Measurements from ENCODE around the gene SYTL3.
"Not testable (repeated sequence)": the region's sequence is repeated elsewhere in the genome, so short reads cannot be mapped to it uniquely, and the experiment has no call there.

The SYTL3 gene

DNA sequence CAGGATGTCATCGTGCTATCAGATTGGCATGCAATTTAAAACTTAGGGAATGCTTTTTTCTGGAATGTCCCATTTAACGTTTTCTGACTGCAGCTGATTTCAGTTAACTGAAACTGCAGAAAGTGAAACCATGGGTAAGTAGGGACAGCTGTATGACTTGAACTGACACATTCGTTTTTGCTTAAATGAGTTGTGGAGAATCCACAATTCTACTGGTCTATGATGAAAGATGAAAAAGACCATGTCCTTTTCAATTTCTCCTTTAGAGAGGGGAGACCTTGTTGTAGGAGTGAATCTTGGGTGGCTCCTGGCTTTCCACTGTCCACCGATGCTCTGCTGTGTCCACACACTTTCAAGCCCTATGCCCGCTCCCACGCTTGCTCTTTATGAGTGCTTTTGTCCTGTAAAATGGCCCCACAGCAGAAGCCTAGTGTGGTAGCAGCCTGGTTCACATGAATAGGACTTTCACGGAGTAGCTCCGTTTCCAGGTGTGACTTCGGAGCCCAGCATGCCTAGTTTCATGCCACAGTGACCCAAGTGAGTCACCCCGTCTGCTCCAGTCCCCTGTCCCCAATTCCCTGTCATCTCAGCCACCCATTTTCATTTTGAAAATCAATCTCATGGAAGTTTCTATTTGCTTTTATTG lies 27.2 kb upstream of the SYTL3 start:
- no peak for DNase-seq (ENCODE audit: low read depth)

DNA sequence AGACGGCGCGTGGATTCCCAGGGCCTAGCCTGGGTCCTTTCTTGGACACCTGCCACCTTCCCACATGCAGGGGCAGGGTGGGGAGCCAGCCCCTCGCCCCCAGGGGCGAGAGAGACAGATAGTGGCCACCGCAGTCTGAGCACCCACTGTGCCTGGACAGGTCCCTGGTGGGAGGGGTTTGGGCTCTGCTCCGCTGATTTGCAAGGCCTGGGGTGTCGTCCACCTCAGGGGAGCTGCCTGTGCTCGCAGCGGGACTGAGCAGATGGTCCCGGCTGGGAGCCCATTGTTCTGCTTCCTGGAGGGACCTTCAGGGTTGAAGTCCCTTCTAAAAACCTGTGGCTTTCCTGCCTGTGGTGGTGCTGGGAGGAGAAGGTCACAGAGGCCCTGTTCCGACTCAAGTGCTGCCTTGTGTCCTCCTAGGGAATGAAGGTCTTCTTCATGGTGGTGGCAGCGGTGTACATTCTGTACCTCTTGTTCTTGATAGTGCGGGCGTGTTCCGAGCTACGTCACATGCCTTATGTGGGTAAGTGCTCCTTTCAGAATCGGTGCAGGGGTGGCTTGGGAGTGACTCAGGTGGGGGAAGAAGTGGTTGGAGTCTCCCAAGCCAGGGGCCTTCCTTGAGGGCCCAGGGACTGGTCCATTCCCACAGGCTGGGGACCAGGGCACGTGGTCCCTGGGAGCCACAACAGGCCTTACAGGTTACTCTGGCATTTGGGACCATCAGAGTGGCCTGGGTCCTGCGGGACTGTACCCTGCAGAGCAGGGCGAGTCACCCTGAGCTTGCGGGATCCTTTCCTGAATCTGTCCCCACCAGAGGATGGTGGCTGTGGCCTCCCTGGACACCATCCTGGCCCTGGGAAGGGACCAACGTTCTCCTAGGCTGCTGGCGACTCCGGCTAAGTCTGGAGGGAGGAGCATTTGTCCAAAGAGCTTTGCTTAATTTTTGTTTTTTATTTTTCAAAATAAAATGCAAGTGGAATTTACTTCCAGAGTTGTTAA lies 24.9 kb upstream of the SYTL3 start:
- no peak for DNase-seq (ENCODE audit: low read depth)

DNA sequence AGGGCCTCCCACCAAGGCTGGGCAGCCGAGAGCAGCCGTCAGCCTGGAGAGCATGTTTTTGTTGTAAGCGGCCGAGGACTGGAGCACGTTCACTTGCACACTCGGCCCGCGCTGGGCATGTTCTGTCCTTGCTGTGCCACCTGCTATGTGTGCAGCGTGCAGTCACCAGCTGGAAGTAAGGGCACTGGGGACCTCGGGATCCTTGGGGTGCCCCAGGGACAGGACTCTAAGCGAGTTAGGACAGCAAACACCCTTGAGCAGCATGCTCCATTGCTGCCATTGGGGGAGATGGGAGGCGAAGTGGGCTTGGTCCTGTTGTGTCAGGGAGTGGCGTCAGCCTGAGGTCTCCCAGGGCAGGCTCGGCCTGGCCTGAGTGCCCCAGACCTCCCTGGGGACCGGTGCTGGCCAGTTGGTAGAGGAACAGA lies 24.0 kb upstream of the SYTL3 start:
- no peak for DNase-seq (ENCODE audit: low read depth)

DNA sequence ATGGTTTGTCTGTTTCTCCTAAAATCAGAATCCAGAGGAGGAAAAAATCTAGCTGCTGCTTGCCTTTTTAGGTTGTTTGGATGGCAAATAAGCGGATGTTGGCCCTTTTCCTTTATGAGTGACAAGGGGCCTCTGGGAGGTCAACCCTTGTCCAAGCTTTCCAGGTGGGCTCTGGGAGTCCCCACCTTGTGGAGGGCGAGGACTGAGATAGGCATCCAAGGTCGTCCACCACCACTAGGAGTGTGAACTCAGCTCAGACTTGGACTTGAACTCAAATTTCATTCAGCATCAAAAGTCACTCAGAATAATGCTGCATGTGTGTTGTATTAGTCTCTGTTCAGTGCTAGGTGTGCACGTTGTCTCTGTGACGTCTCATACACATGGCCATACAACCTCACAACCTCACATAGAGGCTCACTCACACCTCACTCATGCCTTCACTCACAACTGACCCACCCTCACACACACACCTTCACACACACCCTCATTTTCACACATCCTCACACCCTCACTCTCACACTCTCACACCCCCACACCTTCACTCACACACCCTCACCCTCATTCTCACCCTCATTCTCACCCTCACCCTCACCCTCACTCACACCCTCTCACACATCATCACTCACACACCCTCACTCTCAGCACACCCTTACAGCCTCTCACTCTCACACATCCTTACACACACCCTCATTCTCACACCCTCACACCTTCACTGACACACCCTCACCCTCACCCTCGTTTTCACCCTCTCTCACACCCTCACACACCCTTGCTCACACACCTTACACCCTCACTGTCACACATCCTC lies 23.3 kb upstream of the SYTL3 start:
- no peak for DNase-seq (ENCODE audit: low read depth)

DNA sequence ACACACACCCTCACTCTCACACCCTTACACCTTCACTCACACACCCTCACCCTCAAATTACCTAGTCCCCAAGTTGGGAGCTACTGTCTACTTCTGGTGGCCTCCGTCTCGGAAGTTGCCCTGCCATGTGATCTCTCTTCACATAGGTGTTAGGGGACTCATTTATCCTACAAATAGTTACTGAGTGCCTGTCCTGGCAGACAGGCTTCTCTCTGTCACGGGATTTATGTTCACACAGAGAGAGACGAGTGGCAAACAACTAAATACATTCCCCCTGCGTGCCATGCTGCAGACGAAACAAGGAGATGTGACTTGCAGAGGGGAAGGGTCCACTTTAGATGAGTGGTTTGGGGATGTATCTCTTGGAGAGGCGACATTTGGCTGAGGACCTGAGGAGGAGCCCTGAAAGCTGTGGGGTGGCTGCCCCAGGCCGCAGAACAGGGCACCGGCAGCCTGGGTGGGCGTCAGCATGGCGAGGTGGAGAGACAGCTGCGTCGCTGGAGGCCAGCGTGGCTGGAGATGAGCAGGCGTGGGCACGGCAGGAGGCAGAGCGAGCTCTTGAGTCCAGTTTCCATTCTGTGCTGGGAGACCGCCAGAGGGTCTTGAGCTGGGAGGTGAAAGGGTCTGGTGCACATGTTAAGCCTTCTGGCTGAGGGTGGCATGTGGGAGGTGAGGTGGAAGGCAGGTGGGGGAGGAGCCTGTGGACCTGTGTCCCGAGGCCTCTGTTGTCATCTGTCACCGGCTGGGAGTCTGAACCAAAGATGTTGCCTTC lies 22.5 kb upstream of the SYTL3 start:
- no peak for DNase-seq (ENCODE audit: low read depth)

DNA sequence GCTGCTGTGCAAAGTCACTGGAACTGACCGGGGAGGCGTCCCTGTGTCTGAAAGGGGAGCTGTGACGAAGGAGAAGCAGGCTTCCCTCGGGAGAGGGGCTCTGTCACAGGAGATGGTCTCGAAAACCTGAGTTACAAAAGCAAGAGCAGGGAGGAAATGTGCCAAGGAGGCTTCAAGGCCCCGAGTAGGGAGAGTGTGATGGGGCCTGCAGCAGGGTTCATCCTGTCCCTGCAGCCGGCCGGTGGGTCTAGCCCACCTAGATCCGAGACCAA lies 22.0 kb upstream of the SYTL3 start:
- no peak for DNase-seq (ENCODE audit: low read depth)

DNA sequence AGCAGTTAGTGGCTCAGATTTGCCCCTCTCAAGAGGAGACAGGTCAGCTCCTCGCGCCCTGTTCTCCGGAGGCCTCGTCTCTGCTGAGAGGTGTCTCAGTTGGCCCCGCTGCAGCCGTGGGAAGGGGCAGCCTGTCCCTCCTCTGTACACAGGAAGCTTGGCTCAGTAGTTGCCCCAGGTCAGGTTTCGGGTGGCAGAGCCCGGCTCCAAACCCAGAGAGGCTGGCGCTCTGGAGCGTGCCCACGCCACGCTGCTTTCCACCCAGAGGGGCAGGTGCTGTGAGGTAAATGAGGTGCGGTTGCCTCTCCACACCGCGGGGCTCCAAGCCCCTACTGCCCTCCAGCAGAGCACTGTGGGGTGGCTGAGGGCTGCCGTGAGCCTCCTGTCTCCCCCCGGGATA lies 21.3 kb upstream of the SYTL3 start:
- no peak for DNase-seq (ENCODE audit: low read depth)

DNA sequence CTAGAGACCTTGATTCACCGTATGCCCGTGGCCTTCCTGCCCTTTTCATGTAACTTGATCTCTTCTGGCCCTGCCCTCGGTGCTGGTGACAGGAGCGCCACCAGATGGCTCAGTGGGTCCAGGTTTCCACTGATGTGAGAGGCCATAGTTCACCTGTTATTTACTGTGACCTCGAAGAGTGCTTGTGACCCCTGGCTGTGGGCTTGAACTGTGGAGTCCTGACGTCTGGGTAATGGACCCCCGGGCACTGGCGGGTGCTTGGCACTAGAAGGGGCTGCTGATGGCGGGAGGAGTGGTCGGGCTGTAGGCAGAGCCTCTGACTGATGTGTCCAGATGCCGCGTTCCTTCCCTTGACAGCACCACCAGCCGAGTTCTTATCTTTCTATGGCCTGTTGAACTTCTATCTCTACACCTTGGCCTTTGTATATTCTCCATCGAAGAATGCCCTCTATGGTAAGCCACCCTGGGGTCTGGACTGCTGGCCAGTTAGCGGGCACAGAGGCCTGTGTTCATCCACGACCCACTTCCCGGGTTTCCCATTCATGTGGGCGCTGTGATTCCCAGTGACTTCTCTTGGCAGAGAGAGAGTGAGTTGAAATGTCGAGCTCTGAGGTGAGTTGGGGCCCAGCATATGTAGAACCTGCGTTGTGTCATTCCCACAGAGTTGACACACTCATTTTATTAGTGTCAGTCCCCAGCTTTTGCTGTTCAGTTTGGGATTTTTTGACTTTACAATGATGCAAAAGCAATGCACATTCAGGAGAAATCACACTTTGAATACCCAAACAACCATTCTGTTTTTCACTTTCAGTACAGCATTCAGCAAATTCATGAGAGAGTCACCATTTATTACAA lies 20.3 kb upstream of the SYTL3 start:
- no peak for DNase-seq (ENCODE audit: low read depth)

DNA sequence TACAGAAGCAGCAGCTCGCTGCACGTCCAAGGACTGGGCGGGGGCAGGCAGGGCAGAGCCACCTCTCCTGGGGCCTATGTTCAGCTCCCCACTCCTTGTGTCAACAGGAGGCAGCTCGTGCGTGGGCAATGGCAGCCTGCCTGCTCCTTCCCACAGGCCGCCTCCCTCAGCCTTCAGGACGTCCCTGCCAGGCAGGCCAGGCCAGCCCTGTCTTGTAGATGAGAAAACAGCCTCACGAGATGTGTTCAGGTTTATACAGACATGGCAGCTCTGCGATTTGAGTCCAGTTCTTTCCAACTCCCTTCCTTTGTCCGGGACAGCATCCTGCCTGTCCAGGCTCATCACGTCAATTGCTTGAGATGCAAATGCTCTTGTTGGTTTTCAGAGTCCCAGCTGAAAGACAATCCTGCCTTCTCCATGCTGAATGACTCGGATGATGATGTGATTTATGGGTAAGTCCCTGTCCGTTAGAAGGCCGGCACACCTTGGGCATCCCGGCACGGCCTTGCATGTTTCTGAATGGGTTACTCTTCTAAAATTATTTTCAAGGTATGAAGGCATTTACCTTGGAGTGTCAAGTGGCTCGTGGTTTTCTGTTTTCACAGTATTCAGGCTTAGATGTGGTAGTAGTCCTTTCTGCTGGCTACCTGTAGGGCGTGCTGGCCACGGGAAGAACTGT lies 18.8 kb upstream of the SYTL3 start:
- DNase-seq (ENCODE audit: low read depth) = peak; percentile 71

DNA sequence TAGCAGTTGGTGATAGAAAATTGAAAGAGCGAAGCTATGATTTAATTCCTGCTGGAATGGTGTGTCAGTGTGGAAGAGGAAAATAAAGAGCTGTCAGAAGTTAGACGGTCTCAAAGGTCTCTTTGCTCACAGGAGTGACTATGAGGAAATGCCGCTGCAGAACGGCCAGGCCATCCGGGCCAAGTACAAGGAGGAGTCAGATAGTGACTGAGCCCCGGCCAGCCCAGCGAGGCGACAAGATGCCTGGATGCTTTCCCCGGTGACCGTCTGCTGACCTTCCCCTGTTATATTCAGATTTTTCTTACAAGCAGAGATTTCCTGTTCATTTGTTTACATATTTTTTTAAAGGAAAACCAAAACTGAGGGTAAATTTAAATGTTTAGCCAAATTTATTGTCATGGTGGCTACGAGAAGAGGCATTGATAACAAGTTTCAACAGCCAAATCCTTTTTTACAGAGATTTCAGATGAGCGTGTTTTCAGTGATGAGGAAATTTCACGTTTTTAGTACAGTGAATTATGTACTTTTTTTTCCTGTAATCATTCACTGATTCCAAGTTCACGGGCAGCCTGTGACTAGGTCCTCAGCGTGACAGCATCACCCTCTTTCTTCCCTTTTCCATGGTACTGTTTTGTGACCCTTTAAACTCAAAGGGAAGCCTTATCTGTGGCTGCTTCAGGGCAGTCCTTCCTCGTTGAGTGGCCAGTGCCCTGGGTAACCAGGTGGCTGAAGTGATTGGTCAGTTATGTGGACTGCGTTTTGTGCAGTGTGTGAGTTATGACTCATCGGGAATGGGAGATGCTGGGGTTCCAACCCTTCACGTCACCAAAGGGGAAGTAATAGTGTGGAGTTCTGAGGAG lies 17.9 kb upstream of the SYTL3 start:
- peak; percentile 95 for DNase-seq (ENCODE audit: low read depth)

DNA sequence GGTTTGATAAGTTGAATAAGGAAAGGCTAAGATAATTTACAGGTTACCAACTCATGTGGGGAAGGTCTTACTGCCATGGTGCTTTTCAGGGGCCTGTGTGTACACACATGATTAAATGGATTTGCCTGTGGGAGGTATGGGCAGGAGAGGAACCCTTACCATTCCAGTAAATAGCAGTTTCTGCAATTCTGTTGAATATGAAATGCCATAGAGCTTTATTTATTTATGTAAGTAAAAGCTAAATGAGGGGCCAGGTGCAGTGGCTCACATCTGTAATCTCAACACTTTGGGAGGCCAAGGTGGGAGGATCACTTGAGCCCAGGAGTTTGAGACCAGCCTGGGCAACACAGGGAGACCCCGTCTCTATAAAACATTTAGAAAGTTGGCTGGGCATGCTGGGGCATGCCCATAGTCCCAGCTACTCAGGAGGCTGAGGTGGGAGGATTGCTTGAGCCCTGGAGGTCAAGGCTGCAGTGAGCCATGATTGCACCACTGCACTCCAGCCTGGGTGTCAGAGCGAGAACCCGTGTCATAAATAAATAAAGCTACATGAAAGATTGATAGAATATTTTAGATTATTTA lies 17.2 kb upstream of the SYTL3 start:
- DNase-seq (ENCODE audit: low read depth) = not testable (repeated sequence)

DNA sequence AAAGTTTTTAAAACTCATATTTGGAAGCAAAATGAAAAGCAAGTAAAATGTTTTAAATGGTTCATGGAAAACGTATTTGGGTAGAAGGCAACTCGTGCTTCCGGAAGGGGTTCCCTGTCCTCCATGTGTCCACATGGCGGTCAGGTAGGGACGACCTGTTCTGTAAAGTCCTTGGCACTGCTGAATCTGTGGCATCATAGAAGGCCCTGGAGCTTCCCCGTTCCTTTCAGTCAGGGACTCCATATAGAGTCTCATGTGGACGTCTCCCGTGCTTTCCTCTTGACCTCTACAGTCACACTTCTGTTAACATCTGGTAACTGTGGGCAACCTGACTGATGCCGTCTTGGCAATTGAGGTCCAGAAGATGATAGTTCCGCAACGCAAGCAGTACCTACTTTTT lies 16.7 kb upstream of the SYTL3 start:
- no peak for DNase-seq (ENCODE audit: low read depth)

DNA sequence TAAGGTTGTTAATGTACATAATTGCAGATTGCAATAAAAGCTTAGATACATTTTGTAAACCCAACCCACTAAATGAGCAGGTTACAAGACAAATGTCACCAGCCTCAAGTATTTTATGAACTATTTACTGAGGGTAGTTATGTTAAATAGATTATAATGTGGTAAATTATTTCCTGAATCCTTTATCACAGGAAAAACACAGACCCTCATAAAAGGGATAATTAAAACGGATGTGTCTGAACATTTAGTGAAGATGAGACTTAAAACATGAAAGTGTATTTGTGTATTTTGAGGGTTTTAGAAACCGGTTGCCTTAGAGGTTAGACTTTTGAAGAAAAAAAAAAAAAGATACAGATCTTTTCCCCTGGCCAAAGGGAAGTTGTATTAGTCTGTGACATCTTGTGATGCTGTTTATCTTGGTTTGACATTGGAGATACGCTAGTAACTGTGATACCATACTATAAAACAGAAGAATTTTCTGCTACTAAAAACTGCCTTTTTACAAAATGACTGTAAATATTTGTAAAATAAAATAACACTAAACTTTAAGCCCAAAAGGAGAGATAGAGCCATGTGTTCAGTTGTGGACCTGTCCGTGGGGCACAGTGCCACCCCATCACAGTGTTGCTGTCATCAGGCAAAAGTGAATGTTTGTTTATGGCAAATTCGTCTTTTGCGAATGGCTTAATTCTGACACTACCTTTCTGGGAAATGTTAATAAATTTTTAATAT lies 15.0 kb upstream of the SYTL3 start:
- DNase-seq (ENCODE audit: low read depth) = no peak

DNA sequence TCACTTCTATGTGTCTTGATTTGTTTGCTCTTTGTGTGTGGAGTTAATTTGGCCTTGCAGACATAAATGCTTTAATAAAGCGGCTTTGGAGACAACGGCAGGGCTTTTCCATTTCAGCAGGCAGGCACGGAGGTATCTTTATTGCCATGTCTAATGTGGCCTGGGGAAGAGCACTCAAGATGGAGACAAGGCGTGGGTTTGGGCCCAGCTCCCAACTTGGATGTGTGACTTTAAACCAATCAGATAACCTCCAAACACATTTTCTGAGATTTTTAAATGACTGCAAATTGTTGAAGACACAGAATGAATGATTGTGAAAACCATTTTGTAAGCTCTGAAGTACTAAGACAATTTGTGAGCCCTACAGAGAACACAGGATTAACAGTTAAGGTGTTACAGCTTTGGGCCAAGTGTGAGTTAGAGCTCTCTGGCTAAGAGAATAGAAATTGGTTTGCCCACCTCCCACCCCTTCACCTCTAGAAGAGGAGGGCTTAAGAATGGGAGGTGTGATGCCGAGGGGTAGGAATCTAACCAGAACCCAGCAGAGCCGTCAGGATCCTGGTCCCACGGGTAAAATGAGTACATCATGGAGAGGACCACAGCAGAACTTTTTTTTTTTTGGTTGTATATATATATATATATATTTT lies 14.3 kb upstream of the SYTL3 start:
- no peak for DNase-seq (ENCODE audit: low read depth)

DNA sequence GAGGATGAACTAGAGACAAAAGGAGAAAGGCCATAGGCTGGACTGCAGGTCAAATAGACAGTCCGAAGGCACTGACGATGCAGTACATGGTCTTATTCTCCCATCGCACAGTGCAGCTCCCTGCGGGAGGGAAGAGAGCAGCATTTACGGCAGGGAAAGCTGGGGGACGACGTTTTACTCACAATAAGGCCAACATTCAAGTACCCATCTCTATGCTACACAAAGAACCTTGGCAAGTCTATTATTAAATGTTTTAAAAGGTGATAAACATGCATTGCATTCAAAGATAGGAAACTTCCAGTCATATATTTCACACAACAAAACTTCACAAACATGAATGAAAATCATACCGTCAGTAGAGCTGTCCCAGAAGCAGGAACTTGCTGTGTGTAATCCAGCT lies 13.1 kb upstream of the SYTL3 start:
- DNase-seq (ENCODE audit: low read depth) = no peak

DNA sequence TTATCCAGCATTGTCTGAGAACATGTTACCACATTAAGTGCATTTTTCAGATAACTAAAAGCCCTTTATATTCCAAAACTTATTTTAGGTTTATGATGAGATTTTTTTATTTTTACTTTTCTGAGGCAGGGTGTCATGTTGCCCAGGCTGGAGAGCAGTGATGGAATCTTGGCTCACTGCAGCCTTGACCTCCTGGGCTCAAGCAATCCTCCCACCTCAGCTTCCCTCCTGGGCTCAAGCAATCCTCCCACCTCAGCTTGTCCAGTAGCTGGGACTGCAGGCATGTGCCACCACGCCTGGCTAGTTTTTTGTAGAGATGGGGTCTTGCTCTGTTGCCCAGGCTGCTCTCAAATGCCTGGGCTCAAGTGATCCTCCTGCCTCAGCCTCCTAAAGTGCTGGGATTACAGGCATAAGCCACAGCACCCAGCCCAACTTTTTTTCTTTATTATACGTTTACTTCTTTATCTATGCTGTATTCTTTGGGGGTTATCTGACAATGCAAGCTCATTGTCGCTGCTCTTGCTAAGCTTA lies 11.5 kb upstream of the SYTL3 start:
- no peak for DNase-seq (ENCODE audit: low read depth)

DNA sequence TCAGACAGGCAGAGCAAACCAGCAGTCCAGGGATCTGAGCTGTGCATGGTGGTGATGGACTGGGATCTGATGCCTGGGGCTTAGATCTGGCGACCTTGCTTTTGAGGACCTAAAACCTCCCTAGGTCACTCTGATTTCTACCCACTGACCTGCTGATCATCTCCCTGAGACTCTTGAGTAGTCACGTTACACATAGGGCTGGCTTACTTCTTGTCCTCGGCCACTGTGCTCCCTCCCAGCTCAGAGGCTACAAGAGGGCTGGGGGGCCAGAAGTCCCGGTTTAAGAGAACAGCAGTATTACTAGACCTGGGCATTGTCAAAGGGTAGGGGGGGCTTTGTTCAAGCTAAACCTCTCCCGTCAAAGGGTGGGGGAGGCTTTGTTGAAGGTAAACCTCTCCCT lies 10.8 kb upstream of the SYTL3 start:
- no peak for DNase-seq (ENCODE audit: low read depth)

DNA sequence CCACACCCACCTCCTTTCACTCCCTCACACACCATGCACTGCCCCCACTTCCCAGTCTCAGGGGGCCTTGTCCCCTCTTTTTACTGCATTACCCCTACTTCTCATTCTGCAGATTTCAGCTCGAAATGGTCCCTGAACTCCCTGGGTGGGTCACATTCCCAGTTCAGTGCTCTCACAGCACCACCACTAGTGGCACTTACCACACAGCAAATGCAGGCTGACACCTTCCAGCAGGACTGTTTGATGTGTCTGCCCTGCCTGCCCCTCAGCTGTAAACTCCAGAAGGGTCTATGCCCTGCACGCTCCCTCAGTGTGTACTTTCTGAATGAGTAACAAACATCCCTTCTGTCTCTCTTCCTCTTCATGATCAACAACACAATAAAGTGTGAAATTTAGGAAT lies 9.3 kb upstream of the SYTL3 start:
- no peak for DNase-seq (ENCODE audit: low read depth)

All from iris pigment epithelial cell (primary cell).